ENCODE results near the gene CUEDC2.

CUEDC2 gene

DNA sequence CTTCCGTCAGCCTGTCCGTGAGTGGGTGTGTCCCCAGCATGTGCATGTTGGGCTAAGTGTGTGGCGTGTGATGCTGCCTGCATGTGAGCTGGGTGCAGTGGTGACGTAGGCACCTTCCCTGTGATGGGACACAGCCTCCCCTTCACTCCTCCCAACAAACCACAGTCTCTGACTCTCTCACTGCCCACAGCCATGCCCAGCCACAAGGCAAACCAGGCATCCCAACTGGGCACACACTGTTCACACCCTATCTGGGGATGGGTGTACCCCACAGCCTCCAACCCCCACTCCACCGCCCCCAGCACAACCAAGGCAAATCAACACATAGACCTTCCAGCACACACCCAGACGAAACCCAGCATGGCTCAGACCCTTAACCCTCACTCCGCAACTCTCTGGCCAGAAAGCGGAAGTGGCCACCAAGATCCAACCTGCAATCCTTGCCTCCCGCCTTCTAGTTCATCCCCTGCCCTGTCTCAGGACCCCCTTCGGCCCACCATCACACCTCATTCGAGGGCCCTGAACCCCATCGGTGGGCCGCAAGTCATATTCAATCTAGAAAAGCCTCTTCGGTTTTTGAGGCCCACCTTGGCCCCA is 24.1 kb downstream of the CUEDC2 start:
- peak; percentile 16 for DNase-seq

DNA sequence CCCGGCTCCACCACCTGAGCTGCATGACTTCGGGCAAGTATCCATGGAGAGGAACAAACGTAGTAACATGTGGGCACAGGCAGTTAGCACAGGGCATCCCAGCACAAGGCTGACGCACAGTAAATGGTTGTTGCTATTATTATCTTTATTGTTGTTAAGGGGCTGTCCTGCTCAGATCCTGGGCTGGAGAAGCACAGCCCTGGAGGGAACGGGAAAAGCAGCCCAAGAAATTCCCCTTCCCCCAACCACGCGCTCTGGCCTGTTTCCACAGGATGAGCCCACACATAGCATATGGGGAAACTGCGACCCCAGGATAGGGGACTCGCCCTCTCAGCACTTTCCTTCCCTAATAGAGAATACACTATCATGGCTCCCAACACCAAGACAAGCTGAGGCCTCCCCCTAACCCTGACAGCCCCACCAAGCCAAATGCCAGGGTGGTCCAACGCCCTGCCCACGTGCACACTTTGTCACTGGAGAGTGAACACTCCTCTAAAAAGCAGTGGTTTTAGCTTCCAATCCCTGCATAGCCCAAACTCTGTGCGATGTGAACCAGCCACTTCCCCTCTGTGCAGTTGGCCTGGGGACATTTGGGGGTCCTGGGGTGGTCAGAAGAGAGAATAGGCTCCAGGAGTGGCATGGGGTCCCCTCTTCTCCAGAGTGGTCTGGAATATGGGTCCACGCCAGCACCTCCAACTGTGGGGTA is 24.8 kb downstream of the CUEDC2 start:
- no peak for DNase-seq

GRCh38 chr10:102406815-102407214 is 25.6 kb downstream of the CUEDC2 start:
- no peak for DNase-seq

- DNase-seq: no peak
Observed at GRCh38 chr10:102405632-102406031, 26.7 kb downstream of the CUEDC2 start.

DNA sequence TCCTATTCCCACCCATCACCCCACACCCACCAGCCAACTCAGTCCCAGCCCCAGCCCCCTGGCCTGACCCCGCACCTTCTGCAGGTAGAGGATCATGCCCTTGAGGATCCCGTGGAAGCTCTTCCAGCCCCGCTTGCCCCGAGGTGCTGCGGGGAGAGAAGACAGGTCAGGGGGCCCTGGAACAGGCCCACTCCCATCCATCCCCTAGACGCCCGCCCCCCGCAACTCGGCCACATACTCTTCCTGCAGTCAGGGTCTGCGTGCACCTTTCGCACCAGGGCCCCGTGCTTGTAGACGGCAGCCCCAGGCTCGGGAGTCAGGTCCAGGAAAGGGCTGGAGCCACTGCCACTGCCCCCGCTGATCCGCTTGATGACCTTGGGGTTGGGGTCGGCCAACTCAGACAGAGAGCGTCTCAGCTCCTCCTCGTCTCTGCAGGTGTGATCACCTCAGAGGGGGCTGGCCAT is 27.2 kb downstream of the CUEDC2 start:
- no peak for DNase-seq

DNA sequence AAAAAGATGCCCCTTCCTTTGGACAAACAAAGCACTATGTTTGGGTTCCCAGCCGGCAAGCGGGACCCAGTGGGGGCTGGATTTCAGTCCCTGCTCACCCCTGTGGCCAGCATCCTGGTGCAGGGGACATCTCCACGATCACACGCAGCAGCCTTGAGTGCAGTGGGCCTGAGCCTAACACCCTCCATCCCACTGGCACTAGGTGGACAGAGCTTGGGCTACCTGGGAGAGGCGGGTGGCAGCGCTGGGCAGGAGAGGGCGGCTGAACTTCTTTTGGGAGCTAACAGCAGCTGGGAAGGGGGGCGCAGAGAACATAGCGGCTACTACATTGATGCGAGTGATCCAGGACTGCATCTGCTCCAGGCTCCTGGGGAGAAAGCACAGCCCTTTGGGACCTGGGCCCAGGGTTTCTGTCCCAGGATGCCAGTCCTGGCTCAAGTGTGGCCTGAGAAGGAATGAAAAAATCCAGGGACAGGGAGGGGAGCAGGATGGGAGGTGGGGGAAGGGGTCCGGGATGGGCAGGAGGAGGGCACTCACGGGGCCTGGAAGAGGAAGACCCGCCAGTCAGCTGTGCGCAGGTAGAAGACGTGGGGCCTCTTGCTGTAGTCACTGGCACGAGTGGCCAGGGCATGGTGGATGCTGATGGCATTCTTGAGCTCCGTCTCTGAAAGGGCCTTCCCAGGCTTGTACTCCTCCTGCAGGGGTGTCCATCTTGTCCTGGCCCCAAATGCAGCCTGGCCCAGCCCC is 27.8 kb downstream of the CUEDC2 start:
- no peak for DNase-seq

DNA sequence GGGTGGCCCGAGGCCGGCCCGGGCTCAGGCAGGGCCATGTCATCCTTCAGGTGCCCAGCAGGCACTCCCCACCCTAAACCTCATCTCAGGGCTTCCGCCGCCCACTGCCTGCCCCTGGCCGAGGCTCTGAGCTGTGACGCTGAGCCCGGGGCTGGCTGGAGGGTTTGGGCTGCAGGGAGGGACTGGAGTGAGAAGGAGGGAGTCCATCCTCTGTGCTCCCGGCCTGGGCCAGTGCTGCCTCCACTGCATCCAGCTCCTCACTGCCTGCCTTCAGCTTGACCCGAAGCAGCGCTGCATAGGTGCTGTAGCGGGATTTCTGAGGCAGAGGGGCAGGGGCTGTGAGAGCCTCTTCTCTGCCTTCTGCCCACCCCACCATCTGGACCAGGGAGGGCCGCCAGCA is 29.3 kb downstream of the CUEDC2 start:
- no peak for DNase-seq

DNA sequence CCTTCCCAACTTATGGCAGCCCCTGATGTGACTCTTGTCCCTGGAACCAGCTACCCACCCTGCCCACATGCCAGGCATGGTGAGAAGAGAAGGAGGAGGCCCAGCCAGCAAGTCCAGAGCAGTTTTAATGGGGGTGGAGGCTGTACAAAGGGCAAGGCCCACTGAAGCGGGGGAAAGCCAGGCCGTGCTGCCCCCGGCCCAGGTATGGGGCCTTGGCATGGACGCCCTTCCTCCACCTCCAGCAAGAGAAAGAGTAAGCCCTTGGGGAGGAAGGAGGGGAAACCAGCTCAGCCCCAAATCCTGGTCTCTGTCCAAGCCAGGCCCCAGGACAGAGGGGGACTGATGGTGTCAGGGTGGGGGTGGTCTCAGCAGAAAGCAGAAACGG is 29.9 kb downstream of the CUEDC2 start:
- DNase-seq: no peak

- DNase-seq: no peak
Observed at GRCh38 chr10:102401735-102402511, 30.5 kb downstream of the CUEDC2 start.

- DNase-seq: no peak
Observed at GRCh38 chr10:102401342-102401654, 31.1 kb downstream of the CUEDC2 start.

DNA sequence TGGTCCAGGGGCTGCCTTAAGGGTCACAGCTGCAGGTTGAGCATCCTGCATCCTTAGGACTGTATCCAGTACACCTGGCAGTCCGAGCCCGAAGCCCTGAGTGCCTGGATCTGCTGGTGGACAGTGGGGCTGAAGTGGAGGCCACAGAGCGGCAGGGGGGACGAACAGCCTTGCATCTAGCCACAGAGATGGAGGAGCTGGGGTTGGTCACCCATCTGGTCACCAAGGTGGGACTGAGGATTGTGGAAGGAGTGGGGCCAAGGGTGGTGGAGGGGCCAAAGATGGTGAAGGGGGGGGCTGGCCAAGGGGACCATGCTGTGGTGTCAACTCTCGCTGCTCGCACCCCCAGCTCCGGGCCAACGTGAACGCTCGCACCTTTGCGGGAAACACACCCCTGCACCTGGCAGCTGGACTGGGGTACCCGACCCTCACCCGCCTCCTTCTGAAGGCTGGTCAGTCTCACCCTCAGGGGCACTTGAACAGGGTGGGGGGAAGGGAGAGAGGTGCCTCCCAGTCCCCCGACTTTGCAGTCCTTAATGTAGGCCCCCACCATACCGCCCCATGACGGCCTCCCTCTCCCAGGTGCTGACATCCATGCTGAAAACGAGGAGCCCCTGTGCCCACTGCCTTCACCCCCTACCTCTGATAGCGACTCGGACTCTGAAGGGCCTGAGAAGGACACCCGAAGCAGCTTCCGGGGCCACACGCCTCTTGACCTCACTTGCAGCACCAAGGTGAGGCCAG is 31.6 kb downstream of the CUEDC2 start:
- no peak for DNase-seq

- no peak for DNase-seq
Observed at GRCh38 chr10:102400076-102400475, 32.3 kb downstream of the CUEDC2 start.

GRCh38 chr10:102399217-102400021 is 33.0 kb downstream of the CUEDC2 start:
- peak; percentile 87 for DNase-seq

DNA sequence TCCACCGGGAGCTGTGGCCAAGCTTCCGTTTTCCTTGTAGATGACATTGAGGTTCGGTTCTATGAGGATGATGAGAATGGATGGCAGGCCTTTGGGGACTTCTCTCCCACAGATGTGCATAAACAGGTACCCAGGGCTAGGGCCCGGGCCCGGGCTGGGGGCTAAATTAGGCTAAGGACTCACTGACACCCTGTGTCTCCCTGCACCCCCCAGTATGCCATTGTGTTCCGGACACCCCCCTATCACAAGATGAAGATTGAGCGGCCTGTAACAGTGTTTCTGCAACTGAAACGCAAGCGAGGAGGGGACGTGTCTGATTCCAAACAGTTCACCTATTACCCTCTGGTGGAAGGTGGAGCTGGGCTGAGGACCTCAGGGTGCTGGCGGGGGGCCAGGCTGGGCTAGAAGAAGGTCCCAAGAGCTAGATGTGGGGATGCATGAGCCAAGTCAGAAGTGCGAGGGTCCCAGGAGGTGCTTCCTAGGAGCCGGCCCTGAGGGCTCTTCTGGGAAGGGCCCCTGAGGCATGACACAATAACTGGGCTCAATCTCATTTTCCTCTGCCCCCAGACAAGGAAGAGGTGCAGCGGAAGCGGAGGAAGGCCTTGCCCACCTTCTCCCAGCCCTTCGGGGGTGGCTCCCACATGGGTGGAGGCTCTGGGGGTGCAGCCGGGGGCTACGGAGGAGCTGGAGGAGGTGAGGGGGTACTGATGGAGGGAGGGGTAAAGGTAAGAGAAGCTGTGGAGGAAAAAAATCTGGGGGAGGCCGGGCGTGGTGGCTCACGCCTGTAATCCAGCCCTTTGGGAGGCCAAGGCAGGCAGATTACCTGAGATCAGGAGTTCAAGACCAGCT is 34.0 kb downstream of the CUEDC2 start:
- no peak for DNase-seq

DNA sequence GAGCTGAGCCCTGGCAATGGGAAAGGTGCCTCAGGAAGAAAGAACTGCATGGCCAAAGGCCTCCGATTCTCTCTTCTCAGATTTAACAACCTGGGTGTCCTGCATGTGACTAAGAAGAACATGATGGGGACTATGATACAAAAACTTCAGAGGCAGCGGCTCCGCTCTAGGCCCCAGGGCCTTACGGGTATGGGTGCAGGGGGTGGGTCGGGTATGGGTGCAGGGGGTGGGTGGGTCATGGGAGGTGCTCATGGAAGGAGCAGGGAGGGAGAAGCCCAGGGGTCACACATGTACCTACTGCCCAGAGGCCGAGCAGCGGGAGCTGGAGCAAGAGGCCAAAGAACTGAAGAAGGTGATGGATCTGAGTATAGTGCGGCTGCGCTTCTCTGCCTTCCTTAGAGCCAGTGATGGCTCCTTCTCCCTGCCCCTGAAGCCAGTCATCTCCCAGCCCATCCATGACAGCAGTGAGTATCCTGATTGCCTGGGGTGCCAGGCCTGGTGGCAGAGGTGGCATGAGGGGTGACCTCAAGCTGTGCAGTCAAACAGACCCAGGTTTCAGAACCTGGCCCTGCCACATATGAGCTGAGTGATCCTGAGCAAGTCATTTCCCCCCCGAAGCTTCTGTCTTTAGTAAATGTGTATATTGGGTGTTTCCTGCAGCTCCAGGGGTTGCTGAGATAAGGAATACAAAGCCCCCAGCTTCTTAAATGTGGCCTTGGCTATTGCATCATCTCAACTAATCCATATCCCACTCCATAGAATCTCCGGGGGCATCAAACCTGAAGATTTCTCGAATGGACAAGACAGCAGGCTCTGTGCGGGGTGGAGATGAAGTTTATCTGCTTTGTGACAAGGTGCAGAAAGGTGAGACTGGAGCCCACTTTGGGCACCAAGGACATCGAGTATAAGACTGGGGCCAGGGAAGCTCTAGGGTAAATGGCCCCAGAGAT is 34.9 kb downstream of the CUEDC2 start:
- DNase-seq: peak; percentile 4

GRCh38 chr10:102396730-102397151 is 35.6 kb downstream of the CUEDC2 start:
- peak; percentile 10 for DNase-seq

GRCh38 chr10:102396317-102396650 is 36.1 kb downstream of the CUEDC2 start:
- peak; percentile 14 for DNase-seq

- DNase-seq: peak; percentile 92
Observed at GRCh38 chr10:102395400-102396316, 36.7 kb downstream of the CUEDC2 start, which contains the start of gene NFKB2. Gene NFKB2 (plus strand): TSS chr10:102395705. CDS start chr10:102395960, 255 bp downstream.

All from activated CD4-positive, alpha-beta T cell treated with anti-CD3 and anti-CD28 coated beads, Interleukin-2, amount 50 U/mL, for 1 hour (primary cell).